Measurements from ENCODE around the gene NAMPT.

The NAMPT gene

GRCh38 chr7:106305732-106306131 lies 20.9 kb upstream of the NAMPT start:
- no peak for TF ChIP-seq YY1 (IDR thresholded peaks at IDR 0.05; ENCODE audit: low read depth)
- TF ChIP-seq REST (IDR thresholded peaks at IDR 0.05; ENCODE audit: low read depth): no peak
- no peak for TF ChIP-seq TCF12 (IDR thresholded peaks at IDR 0.05; ENCODE audit: low read depth)
- no peak for TF ChIP-seq EP300 (IDR thresholded peaks at IDR 0.05; ENCODE audit: borderline replicate concordance)
- TF ChIP-seq FOXM1 (IDR thresholded peaks at IDR 0.05; ENCODE audit: borderline replicate concordance, low read depth): no peak
- no peak for TF ChIP-seq CREB1 (IDR thresholded peaks at IDR 0.05; ENCODE audit: low read depth)
- TF ChIP-seq MAX (IDR thresholded peaks at IDR 0.05): no peak
- no peak for TF ChIP-seq ZBTB7A (IDR thresholded peaks at IDR 0.05; ENCODE audit: low read depth)
- no peak for TF ChIP-seq USF1 (IDR thresholded peaks at IDR 0.05)
- no peak for TF ChIP-seq RAD21 (IDR thresholded peaks at IDR 0.05; ENCODE audit: low read depth)
- no peak for TF ChIP-seq TEAD4 (IDR thresholded peaks at IDR 0.05)
- no peak for TF ChIP-seq NFIC (IDR thresholded peaks at IDR 0.05)
- no peak for TF ChIP-seq TAF1 (IDR thresholded peaks at IDR 0.05; ENCODE audit: low read depth)
- TF ChIP-seq EGR1 (IDR thresholded peaks at IDR 0.05): no peak

GRCh38 chr7:106304568-106304967 lies 19.8 kb upstream of the NAMPT start:
- TF ChIP-seq TEAD4 (IDR thresholded peaks at IDR 0.05) (no peak), REST (IDR thresholded peaks at IDR 0.05; ENCODE audit: low read depth) (no peak)

GRCh38 chr7:106294334-106294733 lies 9.6 kb upstream of the NAMPT start:
- TF ChIP-seq CREB1 (IDR thresholded peaks at IDR 0.05; ENCODE audit: low read depth) (no peak), TCF12 (IDR thresholded peaks at IDR 0.05; ENCODE audit: low read depth) (no peak), RAD21 (IDR thresholded peaks at IDR 0.05; ENCODE audit: low read depth) (no peak), MAX (IDR thresholded peaks at IDR 0.05) (no peak), TAF1 (IDR thresholded peaks at IDR 0.05; ENCODE audit: low read depth) (no peak), NFIC (IDR thresholded peaks at IDR 0.05) (no peak), USF1 (IDR thresholded peaks at IDR 0.05) (no peak), EGR1 (IDR thresholded peaks at IDR 0.05) (no peak), TEAD4 (IDR thresholded peaks at IDR 0.05) (no peak), CEBPB (IDR thresholded peaks at IDR 0.05) (no peak)

GRCh38 chr7:106291247-106291646 lies 6.5 kb upstream of the NAMPT start:
- TF ChIP-seq CEBPB (IDR thresholded peaks at IDR 0.05) (no peak), TEAD4 (IDR thresholded peaks at IDR 0.05) (no peak), MAX (IDR thresholded peaks at IDR 0.05) (no peak), FOXM1 (IDR thresholded peaks at IDR 0.05; ENCODE audit: borderline replicate concordance, low read depth) (no peak), EP300 (IDR thresholded peaks at IDR 0.05; ENCODE audit: borderline replicate concordance) (no peak), ZBTB7A (IDR thresholded peaks at IDR 0.05; ENCODE audit: low read depth) (no peak), TCF12 (IDR thresholded peaks at IDR 0.05; ENCODE audit: low read depth) (no peak), USF1 (IDR thresholded peaks at IDR 0.05) (no peak), NFIC (IDR thresholded peaks at IDR 0.05) (no peak), RAD21 (IDR thresholded peaks at IDR 0.05; ENCODE audit: low read depth) (no peak)

GRCh38 chr7:106290319-106290718 lies 5.5 kb upstream of the NAMPT start:
- TF ChIP-seq CREB1 (IDR thresholded peaks at IDR 0.05; ENCODE audit: low read depth) (no peak), ZBTB7A (IDR thresholded peaks at IDR 0.05; ENCODE audit: low read depth) (no peak), EP300 (IDR thresholded peaks at IDR 0.05; ENCODE audit: borderline replicate concordance) (no peak), NFIC (IDR thresholded peaks at IDR 0.05) (no peak), USF1 (IDR thresholded peaks at IDR 0.05) (no peak), EGR1 (IDR thresholded peaks at IDR 0.05) (no peak), CEBPB (IDR thresholded peaks at IDR 0.05) (no peak), TCF12 (IDR thresholded peaks at IDR 0.05; ENCODE audit: low read depth) (no peak), TAF1 (IDR thresholded peaks at IDR 0.05; ENCODE audit: low read depth) (no peak), FOXM1 (IDR thresholded peaks at IDR 0.05; ENCODE audit: borderline replicate concordance, low read depth) (no peak), REST (IDR thresholded peaks at IDR 0.05; ENCODE audit: low read depth) (no peak), MAX (IDR thresholded peaks at IDR 0.05) (no peak), TEAD4 (IDR thresholded peaks at IDR 0.05) (no peak)
